Skeletal muscle cell (primary cell): Measurements from ENCODE around the gene COPS4.

Experiments used
- DNase-seq: peaks from one replicate; pipeline ENCODE4 v3.0.0-alpha.2; 2010; ENCODE audit warnings: low read depth
- H3K4me3 ChIP-seq: 2 replicates; pipeline ENCODE4 v1.5.1; 2011; ENCODE audit warnings: low read depth, mild to moderate bottlenecking, control low read depth, low read length, moderate library complexity

COPS4 gene

GRCh38 chr4:83113429-83113786 is 78.4 kb downstream of the COPS4 start:
- H3K4me3 ChIP-seq, result no peak overlapping the region
- no peak for DNase-seq

DNA sequence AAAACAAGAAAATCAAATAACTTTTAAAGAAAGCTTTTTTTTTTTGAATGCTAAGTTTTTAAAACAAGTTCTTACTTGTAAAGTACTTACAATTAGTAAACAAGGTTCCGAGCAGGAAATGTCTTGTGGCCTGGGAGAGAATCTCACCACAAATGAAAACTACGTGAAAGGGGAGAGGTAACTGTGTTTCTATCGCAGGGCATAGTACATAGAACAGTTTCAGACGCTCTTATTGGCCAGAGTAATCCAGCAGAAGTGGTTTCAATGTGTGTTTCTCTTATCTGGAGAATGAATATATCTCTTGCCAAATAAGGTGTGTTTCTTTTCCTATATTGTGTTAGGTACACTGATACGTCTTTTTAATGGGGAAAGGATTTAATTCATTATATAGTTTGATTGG is 79.6 kb downstream of the COPS4 start, which contains the start of gene PLAC8:
Gene PLAC8 (minus strand): TSS at position 154 of the 400 bp plus-strand sequence. CDS start 6,808 bp downstream, outside the sequence.
- H3K4me3 ChIP-seq, result no peak within 1 kb of the TSS
- no peak for DNase-seq

- DNase-seq, result no peak
- no peak overlapping the region for H3K4me3 ChIP-seq
Observed at GRCh38 chr4:83115000-83115399, 80.0 kb downstream of the COPS4 start.

DNA sequence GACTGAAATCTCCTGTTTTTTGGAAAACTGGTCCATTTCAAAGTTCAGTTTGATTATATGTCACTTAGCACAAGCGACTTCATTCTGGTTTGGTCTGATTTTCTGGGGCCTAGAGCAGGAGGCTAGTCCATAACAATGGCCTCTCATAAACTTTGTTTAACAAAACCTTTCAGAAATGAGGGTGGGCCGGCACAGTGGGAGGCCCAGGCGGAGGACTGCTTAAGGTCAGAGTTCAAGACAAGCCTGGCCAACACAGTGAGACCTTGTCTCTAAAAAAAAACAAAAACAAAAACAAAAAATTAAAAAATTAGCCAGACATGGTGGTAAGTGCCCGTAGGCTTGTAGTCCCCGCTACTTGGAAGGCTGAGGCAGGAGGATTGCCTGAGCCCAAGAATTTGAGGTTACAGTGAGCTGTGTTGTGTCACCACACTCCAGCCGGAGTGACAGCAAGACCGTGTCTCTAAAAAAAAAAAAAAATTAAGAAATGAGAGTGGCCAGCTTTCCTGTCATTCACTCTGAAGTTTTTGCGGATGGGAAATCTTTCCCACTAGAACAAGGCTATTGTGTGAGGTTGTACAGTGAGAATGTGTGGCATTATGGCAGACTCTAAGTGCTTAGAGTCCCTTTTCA is 80.8 kb downstream of the COPS4 start:
- no peak overlapping the region for H3K4me3 ChIP-seq
- DNase-seq, result no peak

DNA sequence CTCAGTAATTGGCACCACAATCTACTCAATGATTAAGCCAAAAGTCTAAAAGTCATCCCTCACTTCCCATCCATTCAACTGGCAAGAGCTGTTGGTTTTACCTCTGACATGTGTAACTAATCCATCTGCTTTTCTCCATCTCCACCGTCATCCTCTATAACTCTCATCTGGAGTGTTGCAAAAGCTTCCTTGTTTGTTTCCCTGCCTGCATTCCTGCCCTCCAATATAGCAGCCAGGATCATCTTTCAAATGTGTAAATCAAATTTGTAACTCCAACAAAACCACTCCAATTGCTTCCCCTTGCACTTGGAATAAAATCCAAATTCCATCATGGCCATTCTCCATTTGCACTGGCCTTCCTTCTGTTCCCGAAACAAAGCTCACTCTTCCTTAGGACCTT is 83.9 kb downstream of the COPS4 start:
- DNase-seq, result no peak
- H3K4me3 ChIP-seq, result no peak overlapping the region

- H3K4me3 ChIP-seq, result no peak overlapping the region
- DNase-seq, result no peak
Observed at GRCh38 chr4:83121246-83121645, 86.3 kb downstream of the COPS4 start.

DNA sequence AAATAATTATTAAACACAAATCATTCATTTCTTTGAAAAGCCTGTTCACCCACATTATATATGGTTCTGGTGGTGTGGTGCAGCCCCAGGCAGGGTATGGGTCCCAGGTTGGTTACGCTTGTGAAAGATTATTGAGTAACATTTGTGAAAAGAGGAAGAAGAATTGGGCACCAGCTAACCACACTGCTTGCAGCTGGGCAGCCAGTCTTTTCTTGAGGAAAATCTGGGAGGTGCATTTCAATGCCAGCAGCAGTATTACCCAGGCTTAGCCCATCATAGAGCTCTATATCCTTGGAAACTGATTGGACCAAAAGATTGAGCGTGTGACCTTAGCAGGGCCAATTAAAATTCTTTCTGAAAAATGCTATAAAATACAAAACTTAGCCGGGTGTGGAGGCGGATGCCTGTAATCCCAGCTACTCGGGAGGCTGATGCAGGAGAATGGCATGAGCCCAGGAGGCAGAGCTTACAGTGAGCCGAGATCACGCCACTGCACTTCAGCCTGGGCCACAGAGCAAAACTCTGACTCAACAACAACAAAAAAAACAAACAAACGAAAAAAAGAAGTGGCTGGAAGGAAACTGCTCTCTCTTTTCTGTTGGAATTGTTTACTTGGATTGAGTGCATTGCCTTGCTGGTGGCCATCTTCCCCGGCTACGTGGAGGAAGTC is 89.3 kb downstream of the COPS4 start:
- no peak for DNase-seq
- H3K4me3 ChIP-seq, result no peak overlapping the region
